Stimulated activated CD4-positive, alpha-beta T cell treated with anti-CD3 and anti-CD28 coated beads, Interleukin-1b, Interleukin-23, amount 100 ng/mL, for 48 hours (primary cell): ENCODE measurements around the gene CIBAR2.
"Not testable (repeated sequence)": the region's sequence is repeated elsewhere in the genome, so short reads cannot be mapped to it uniquely, and the experiment has no call there.

Experiments
- DNase-seq: peaks from one replicate; pipeline ENCODE4 v3.0.0-alpha.2; 2020

Gene CIBAR2

GRCh38 chr16:85127379-85127723 lies 15.1 kb upstream of the CIBAR2 start:
- DNase-seq, result no peak

GRCh38 chr16:85126705-85127378 lies 14.6 kb upstream of the CIBAR2 start:
- no peak for DNase-seq

- DNase-seq, result no peak
Measured at GRCh38 chr16:85126394-85126704, 14.1 kb upstream of the CIBAR2 start.

- no peak for DNase-seq
Measured at GRCh38 chr16:85125570-85126393, 13.5 kb upstream of the CIBAR2 start.

- DNase-seq, result no peak
Measured at GRCh38 chr16:85124636-85125346, 12.5 kb upstream of the CIBAR2 start.

GRCh38 chr16:85123891-85124635 lies 11.8 kb upstream of the CIBAR2 start:
- DNase-seq, result no peak

GRCh38 chr16:85123441-85123840 lies 11.2 kb upstream of the CIBAR2 start:
- DNase-seq, result not testable (repeated sequence)

GRCh38 chr16:85120006-85120340 lies 7.7 kb upstream of the CIBAR2 start:
- no peak for DNase-seq

- no peak for DNase-seq
Measured at GRCh38 chr16:85117418-85117817, 5.1 kb upstream of the CIBAR2 start.

- peak; percentile 85 for DNase-seq
Measured at GRCh38 chr16:85114909-85115567, 2.8 kb upstream of the CIBAR2 start.

GRCh38 chr16:85113913-85114312 lies 1.6 kb upstream of the CIBAR2 start:
- no peak for DNase-seq

- DNase-seq, result no peak
Measured at GRCh38 chr16:85113168-85113733, 979 bp upstream of the CIBAR2 start.

GRCh38 chr16:85111184-85111583 lies 1.1 kb downstream of the CIBAR2 start:
- no peak for DNase-seq

- DNase-seq, result no peak
Measured at GRCh38 chr16:85110105-85110504, 2.2 kb downstream of the CIBAR2 start.

- no peak for DNase-seq
Measured at GRCh38 chr16:85107532-85107931, 4.7 kb downstream of the CIBAR2 start.

GRCh38 chr16:85107083-85107482 lies 5.2 kb downstream of the CIBAR2 start:
- DNase-seq, result no peak

GRCh38 chr16:85105475-85105874 lies 6.8 kb downstream of the CIBAR2 start:
- no peak for DNase-seq

- DNase-seq, result no peak
Measured at GRCh38 chr16:85104821-85105391, 7.4 kb downstream of the CIBAR2 start.

GRCh38 chr16:85104147-85104546 lies 8.1 kb downstream of the CIBAR2 start:
- no peak for DNase-seq

- DNase-seq, result no peak
Measured at GRCh38 chr16:85103114-85104079, 8.9 kb downstream of the CIBAR2 start.
